Activated CD4-positive, alpha-beta T cell treated with anti-CD3 and anti-CD28 coated beads for 36 hours (primary cell): ENCODE data around the gene TIMM13. TPM values are rescaled to one million over a fixed set of nuclear protein-coding genes. Genes with fewer than 3 reads are reported as not detected.

ENCODE experiments used
- microRNA-seq: library from miRNA; unstranded; fragments of <30 nt; microRNA quantifications from one replicate; pipeline ENCODE4 v1.2.0, GENCODE V29; 2021; ENCODE audit warnings: borderline replicate concordance
- total RNA-seq, 2 experiments: library from RNA; stranded (reverse); gene quantifications; one replicate each; pipeline ENCODE4 v1.2.3, GENCODE V29; 2021

The TIMM13 gene
- total RNA-seq, 2 experiments from 2014 or later: 70.7 to 104 TPM

Small RNA genes within 50 kb of the gene (microRNA-seq; reads per million reads assigned to microRNA genes)
- gene MIR7108: 1.1 reads per million

Other genes starting within 250 kb of the TIMM13 start
- 10 to 100 TPM; 38.4 to 61.8 TPM for gene PLEKHJ1, start 191.3 kb downstream of the TIMM13 start, total RNA-seq
- 100 to 1,000 TPM; 146 to 192 TPM for gene SF3A2, start 190.8 kb downstream of the TIMM13 start, total RNA-seq
- gene AMH, start 178.3 kb downstream of the TIMM13 start, total RNA-seq: 1 to 10 TPM; 1.9 to 2.7 TPM
- under 1 TPM; 0.39 to 0.75 TPM for gene JSRP1, start 171.2 kb downstream of the TIMM13 start, total RNA-seq
- not detected for gene PEAK3, start 145.4 kb downstream of the TIMM13 start, total RNA-seq
- not detected for gene LINGO3, start 119.4 kb downstream of the TIMM13 start, total RNA-seq
- 100 to 1,000 TPM; 113 to 134 TPM for gene LSM7, start 99.0 kb downstream of the TIMM13 start, total RNA-seq
- 10 to 100 TPM; 37.7 to 48.5 TPM for gene SPPL2B, start 98.9 kb downstream of the TIMM13 start, total RNA-seq
- not detected for gene TMPRSS9, start 67.3 kb downstream of the TIMM13 start, total RNA-seq
- gene LMNB2, start 29.4 kb upstream of the TIMM13 start, total RNA-seq: 10 to 100 TPM; 91.0 to 93.9 TPM
- gene GADD45B, start 48.5 kb upstream of the TIMM13 start, total RNA-seq: 10 to 100 TPM; 57.7 to 71.2 TPM